ENCODE data around the gene CXCL10.

GRCh38 chr4:76011018-76011670, 12.2 kb downstream of the CXCL10 start:
- TF ChIP-seq CTCF (conservative IDR thresholded peaks at IDR 0.05 in 1 of 2, IDR thresholded peaks at IDR 0.05 in 1 of 2; ENCODE audit: extremely low read depth in 1 of 2, insufficient read depth in 1 of 2, low read depth in 1 of 2, low read length in 2 of 2) (no peak), EZH2 (IDR thresholded peaks at IDR 0.05; ENCODE audit: borderline replicate concordance, low read length) (no peak)
